Fibroblast of villous mesenchyme (primary cell): Measurements from ENCODE around the gene TXNRD1. TPM values are rescaled to one million over a fixed set of nuclear protein-coding genes. Genes with fewer than 3 reads are reported as not detected.

ENCODE experiments used
- DNase-seq: peaks from one replicate; pipeline ENCODE4 v3.0.0-alpha.2; 2010; ENCODE audit warnings: low read depth
- H3K4me3 ChIP-seq: 2 replicates; pipeline ENCODE4 v1.5.1; 2011; ENCODE audit warnings: low read depth, mild to moderate bottlenecking, low read length
- CTCF ChIP-seq: IDR thresholded peaks from 2 replicates; pipeline ENCODE4 v1.5.1; 2012; ENCODE audit warnings: low read depth, mild to moderate bottlenecking, low read length; ENCODE audit not compliant: insufficient read depth
- total RNA-seq: library from RNA; depleted of rRNA; stranded (reverse); fragments of >200 nt; gene quantifications from 2 replicates; pipeline ENCODE4 v1.2.3, GENCODE V29; 2012

Gene TXNRD1
- total RNA-seq, 1 donor: 747 TPM

GRCh38 chr12:104286516-104287482, 71.2 kb downstream of the TXNRD1 start:
- TF ChIP-seq CTCF: no peak
- DNase-seq: peak; percentile 99
- peak overlapping the region; percentile 78 for H3K4me3 ChIP-seq

- peak overlapping the region; percentile 78 for H3K4me3 ChIP-seq
- peak; percentile 83 for DNase-seq
- TF ChIP-seq CTCF: no peak
Observed at GRCh38 chr12:104288635-104289274, 73.2 kb downstream of the TXNRD1 start.

GRCh38 chr12:104290320-104290719, 74.7 kb downstream of the TXNRD1 start:
- no peak for TF ChIP-seq CTCF
- no peak for DNase-seq
- H3K4me3 ChIP-seq: peak overlapping the region; percentile 78

GRCh38 chr12:104290855-104291254, 75.3 kb downstream of the TXNRD1 start:
- no peak for TF ChIP-seq CTCF
- no peak overlapping the region for H3K4me3 ChIP-seq
- no peak for DNase-seq

- TF ChIP-seq CTCF: no peak
- no peak for DNase-seq
- H3K4me3 ChIP-seq: peak overlapping the region; percentile 2
Observed at GRCh38 chr12:104291867-104292524, 76.4 kb downstream of the TXNRD1 start.

- no peak for TF ChIP-seq CTCF
- no peak for DNase-seq
- H3K4me3 ChIP-seq: peak overlapping the region; percentile 25
Observed at GRCh38 chr12:104292872-104293794, 77.6 kb downstream of the TXNRD1 start.
